Rectal smooth muscle tissue (tissue), 1 donor: ENCODE data around the gene CTCFL.

Experiments
- H3K27ac ChIP-seq: one replicate; pipeline ENCODE4 v1.7.0; 2013; ENCODE audit warnings: low read depth, low read length, inconsistent platforms
- H3K27me3 ChIP-seq: one replicate; pipeline ENCODE4 v1.7.0; 2013; ENCODE audit warnings: low read length; ENCODE audit not compliant: control insufficient read depth, insufficient read depth
- H3K36me3 ChIP-seq: one replicate; pipeline ENCODE4 v1.7.0; 2013; ENCODE audit warnings: low read length; ENCODE audit not compliant: control insufficient read depth, insufficient read depth
- H3K4me1 ChIP-seq: one replicate; pipeline ENCODE4 v1.7.0; 2013; ENCODE audit warnings: low read length; ENCODE audit not compliant: control insufficient read depth, insufficient read depth
- H3K4me3 ChIP-seq: one replicate; pipeline ENCODE4 v1.7.0; 2013; ENCODE audit warnings: low read length
- H3K9ac ChIP-seq: one replicate; pipeline ENCODE4 v1.7.0; 2013; ENCODE audit warnings: low read length

The CTCFL gene

DNA sequence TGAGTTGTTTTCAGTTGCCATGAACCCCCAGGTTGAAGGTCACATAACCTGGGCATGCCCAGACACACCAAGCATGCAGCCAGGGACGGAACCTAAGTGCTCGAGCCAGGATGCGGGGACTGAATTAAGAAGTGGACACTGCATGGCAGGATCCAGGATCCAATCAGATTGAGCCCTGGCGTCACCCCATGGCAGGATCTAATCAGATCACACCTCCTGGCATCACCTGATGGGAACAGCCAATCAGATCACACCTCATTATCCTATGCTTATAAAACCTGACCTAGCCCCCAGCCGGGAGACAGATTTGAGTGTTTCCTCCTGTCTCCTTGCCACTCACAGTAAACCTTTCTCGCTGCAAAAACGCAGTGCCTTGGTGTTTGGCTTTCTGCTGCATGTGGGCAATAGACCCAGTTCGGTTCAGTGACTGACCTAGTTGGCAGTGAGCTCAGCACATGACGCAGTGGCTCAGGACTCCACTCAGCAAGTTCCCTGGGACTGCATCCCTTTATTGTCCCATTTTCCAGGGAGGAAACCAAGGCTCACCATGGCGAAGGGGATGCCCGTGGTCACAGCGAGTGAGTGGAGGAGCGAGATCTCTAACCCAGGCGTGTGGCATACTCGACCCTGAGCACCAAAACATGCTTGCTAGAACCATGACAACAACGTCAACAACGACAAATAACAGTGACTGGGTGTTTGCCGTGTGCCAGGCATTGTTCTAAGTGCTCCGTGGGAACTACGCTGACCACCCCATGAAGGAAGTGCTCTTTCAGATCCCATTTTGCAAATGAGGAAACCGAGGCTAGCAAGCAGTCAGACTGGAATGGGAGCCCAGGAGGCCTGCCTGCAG is 67.5 kb downstream of the CTCFL start:
- Histone ChIP-seq H3K27ac (peak overlapping the region; percentile 85), H3K9ac (no peak overlapping the region), H3K36me3 (no peaks in the 10 kb centered on the region), H3K4me3 (no peak overlapping the region), H3K4me1 (peaks cover 27% of the 10 kb centered on the region), H3K27me3 (no peaks in the 10 kb centered on the region)

DNA sequence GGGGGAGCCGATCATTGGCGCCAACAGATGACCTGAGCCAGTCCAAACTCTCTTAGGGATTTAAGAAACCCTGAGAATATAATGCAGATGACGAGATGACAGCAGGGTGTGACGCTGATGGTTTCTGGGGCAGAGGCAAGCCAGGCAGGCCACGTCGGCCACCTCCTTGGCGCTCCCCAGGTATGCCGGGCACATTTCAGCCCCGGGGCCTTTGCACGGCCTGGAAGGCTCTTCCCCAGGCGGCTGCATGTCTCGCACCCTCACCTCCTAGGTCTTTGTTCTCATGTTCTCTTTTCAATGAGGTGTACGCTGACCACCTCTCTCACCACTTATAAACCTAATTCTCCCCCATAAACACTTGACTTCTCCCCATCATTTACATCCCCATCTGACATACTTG is 68.8 kb downstream of the CTCFL start:
- Histone ChIP-seq H3K4me3 (no peak overlapping the region), H3K27ac (no peak overlapping the region), H3K36me3 (no peaks in the 10 kb centered on the region), H3K27me3 (no peaks in the 10 kb centered on the region), H3K4me1 (peaks cover 37% of the 10 kb centered on the region), H3K9ac (no peak overlapping the region)

DNA sequence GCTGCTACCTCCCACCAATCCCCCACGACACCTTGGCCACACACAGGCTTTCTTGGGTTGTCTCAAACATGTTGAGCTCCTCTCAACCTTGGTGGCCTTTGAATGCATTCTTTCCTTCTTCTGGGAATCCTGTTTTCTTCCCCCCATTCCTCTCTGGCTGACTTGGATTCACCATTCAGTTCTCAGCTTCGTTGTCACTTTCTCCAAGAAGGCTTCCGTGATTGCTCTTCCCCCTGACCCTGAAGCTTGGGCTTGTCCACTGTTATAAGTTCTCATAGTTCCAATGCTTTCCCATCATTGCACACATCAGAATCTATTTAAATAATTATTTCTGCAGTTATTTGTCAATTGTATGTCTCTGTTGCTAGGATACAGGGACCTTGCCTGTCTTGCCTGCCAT is 69.6 kb downstream of the CTCFL start:
- Histone ChIP-seq H3K27me3 (no peaks in the 10 kb centered on the region), H3K36me3 (no peaks in the 10 kb centered on the region), H3K4me3 (no peak overlapping the region), H3K4me1 (peaks cover 44% of the 10 kb centered on the region), H3K27ac (no peak overlapping the region), H3K9ac (no peak overlapping the region)

DNA sequence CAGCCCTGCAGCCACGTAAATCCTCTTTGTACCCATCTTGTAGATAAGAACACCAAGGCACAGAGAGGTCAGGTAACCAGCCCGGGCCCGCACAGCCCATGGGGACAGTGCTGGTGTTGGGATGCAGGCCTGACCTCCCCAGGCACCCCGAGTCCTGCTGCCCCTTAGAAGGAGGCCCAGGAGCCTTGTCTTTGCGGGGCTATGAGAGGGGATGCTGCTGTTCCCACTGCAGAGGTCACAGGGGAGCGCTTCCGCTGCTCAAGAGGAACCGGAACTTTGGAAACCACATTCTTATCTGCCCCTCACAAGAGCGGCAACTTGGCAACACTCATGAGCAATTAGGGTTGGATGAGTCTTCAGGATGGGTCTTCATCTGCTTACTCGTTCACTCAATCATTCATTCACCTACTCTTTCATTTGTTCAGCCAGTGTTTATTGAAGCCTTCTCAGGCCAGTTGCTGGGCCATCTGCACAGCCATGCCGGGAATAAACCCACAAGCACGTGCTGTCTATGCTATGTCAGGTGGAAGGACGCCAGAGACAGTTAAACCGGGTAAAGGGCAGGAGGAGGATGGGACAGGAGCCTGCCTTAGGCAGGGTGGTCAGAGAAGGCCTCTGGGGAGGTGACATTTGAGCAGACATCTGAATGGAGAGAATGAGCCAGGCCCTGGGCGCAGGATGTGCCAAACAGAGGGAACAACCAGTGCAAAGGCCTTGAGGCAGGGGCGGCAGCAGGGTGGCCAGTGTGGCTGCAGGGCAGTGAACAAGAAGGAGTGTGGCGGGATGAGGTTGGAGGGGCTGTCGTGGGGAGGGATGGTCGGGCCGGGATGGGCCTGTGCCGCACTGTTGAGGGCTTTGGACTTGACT is 72.9 kb downstream of the CTCFL start:
- H3K4me3 ChIP-seq: no peak overlapping the region
- H3K27me3 ChIP-seq: no peaks in the 10 kb centered on the region
- H3K36me3 ChIP-seq: no peaks in the 10 kb centered on the region
- H3K4me1 ChIP-seq: peaks cover 22% of the 10 kb centered on the region
- H3K9ac ChIP-seq: no peak overlapping the region
- peak overlapping the region; percentile 62 for H3K27ac ChIP-seq

DNA sequence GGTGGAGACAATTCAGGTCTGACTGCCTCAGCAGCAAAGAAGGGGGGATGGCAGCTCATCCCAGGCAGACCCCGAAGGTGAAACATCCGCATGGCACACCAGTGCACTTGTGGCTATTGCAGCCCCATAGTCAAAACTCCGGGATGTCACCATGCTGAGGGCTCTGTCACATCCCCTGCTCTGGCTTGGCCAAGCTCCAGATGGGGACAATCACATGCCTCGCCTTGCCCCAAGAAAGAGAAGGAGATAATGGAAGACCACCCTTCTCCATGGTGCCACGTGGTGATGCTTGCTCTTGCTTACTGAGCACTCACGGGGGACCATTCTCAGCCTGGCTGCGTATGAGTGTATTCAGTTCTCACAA is 73.5 kb downstream of the CTCFL start:
- Histone ChIP-seq H3K4me1 (peaks cover 20% of the 10 kb centered on the region), H3K9ac (no peak overlapping the region), H3K4me3 (no peak overlapping the region), H3K27me3 (no peaks in the 10 kb centered on the region), H3K27ac (peak overlapping the region; percentile 62), H3K36me3 (no peaks in the 10 kb centered on the region)

DNA sequence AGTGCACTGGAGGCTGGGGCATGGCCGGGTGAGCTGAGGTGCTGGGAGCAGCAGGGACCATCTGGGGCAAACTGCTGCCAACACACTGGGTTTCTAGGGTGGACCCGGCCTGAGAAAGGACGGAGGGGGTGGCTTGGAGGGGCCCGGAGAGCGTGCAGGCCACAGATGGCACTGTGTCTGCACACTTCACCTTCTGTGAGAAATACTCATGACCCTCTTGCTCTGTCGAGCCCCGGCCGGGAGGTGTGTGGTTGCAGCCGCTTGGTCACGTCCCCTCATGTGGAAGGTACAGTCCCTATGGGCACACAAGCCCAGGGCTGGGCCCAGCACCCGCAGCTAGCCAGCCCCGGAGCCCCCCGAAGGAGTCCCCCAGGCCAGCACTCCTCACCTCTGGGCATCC is 74.0 kb downstream of the CTCFL start:
- Histone ChIP-seq H3K4me3 (no peak overlapping the region), H3K4me1 (peaks cover 23% of the 10 kb centered on the region), H3K27ac (peak overlapping the region; percentile 62)

DNA sequence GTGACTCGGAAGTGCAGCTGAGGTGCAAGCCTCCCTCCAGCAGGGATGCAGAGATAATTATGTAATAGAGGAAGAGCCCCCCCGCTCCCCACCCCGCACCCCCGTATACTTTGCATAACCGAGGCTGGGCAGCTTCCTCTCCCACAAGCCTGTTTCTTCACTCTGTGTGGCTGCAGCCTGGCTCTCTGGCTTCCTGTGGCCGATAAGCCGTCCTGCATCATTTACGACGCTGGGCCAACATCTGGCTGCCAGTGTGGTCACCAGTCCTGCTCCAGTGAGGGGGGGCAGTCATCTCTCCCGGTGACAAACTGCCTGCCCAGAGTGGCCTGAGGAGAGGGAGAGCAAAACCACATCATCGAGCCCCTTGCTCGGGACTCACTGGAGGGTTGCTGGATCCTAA is 74.5 kb downstream of the CTCFL start:
- no peaks in the 10 kb centered on the region for H3K36me3 ChIP-seq
- peak overlapping the region; percentile 62 for H3K27ac ChIP-seq
- H3K9ac ChIP-seq: no peak overlapping the region
- no peaks in the 10 kb centered on the region for H3K27me3 ChIP-seq
- H3K4me3 ChIP-seq: no peak overlapping the region
- peaks cover 28% of the 10 kb centered on the region for H3K4me1 ChIP-seq

More for the DNA sequence above, 74.0 kb downstream of the CTCFL start:
- H3K36me3 ChIP-seq: no peaks in the 10 kb centered on the region
- H3K9ac ChIP-seq: no peak overlapping the region
- no peaks in the 10 kb centered on the region for H3K27me3 ChIP-seq

DNA sequence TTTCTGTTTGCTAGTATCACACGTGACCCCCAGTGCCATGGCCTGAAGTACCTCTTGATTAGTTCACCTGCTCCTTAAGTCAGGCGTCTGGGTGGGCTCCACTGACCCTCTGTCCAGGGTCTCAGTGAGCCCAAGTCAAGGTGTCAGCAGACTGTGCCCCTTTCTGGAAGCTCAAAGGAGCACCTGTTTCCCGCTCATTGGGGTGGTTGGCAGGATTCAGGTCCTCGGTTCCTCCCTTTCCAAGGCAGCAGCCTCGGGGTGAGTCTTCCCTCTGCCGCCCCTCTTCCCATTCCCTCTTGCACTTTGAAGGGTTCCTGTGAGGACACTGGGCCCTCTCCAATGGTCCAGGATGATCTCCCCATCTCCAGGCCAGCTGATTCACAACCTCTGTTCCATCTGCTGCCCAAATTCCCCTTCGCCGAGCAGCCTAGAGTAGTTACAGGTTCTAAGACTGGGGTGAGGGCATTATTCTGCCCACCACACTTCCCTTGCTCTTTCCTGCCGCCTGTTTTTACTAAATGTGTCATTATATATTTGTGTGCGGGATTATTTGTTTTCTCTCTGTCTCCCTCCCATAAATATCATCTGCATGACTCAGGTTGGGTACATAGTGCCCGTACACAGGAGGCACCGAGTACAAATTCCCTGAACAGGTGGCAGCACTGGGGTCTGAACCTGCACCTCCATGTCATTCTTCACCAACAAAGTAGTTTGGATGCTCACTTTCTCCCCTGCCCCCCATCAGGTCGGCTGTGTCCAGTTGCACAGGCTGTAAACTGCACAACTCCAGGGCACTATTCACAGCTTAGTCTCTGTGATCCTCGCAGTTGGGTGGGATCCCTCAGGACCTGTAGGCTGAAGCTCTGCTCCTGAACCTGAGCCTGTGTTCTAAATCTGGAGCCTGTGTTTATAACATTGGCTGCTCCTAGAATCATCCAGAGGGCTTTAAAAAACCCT is 75.3 kb downstream of the CTCFL start:
- no peak overlapping the region for H3K9ac ChIP-seq
- H3K27ac ChIP-seq: peak overlapping the region; percentile 62
- H3K36me3 ChIP-seq: no peaks in the 10 kb centered on the region
- no peak overlapping the region for H3K4me3 ChIP-seq
- H3K27me3 ChIP-seq: no peaks in the 10 kb centered on the region
- H3K4me1 ChIP-seq: peaks cover 34% of the 10 kb centered on the region

DNA sequence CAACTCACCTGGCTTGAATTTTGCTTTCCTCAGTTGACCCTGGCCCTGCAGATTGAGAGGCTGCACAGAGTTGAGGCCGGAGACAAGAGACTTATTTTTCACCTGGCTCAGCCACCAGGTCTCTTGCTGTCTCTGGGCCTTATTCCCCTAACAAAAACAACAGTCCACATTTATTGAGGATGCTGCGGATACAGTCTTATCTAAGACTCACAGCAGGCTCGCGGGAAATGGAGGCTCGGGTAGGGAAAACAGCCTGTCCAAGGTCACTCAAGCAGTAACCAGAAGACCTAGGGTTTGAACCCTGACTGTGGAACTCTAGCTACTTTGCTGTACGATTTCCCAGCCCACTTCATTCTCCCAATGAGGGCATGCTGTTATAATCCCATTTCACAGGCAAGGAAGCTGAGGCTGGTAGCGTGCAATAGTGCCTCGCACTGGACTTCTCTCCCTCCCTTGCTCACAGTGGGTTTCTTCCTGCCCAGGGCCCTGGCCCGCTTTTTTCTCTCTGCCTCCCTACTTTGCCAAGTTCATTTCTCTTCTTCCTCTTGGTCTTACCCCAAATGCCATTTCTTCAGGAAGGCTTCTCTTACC is 76.1 kb downstream of the CTCFL start:
- Histone ChIP-seq H3K27ac (no peak overlapping the region), H3K27me3 (no peaks in the 10 kb centered on the region), H3K36me3 (no peaks in the 10 kb centered on the region), H3K4me3 (no peak overlapping the region), H3K9ac (no peak overlapping the region), H3K4me1 (peaks cover 42% of the 10 kb centered on the region)
